Peyer's patch (tissue), 4 donors: ENCODE results near the gene CCT3. TPM values are rescaled to one million over a fixed set of nuclear protein-coding genes. Genes with fewer than 3 reads are reported as not detected.

Source experiments
- DNase-seq, 3 donors: peaks; one replicate each; pipeline ENCODE4 v3.0.0-alpha.2; 2017 to 2019
- H3K27ac ChIP-seq, 4 donors: fragments of 200-600 bp; sonication (generic); one replicate each; pipeline ENCODE4 v1.5.1; 2016 to 2019
- H3K27me3 ChIP-seq, 2 donors: fragments of 200-600 bp; sonication (generic); one replicate each; pipeline ENCODE4 v1.5.1; 2019
- H3K36me3 ChIP-seq, 3 donors: fragments of 200-600 bp; sonication (generic); one replicate each; pipeline ENCODE4 v1.5.1; 2016 to 2019
- H3K4me1 ChIP-seq, 4 donors: fragments of 200-600 bp; sonication (generic); one replicate each; pipeline ENCODE4 v1.5.1; 2016 to 2019
- H3K4me3 ChIP-seq, 4 donors: fragments of 200-600 bp; sonication (generic); 1 replicate in 3 of 4; 2 replicates in 1 of 4; pipeline ENCODE4 v1.5.1; 2016 to 2019; ENCODE audit warnings: mild to moderate bottlenecking in 1 of 4
- H3K9me3 ChIP-seq, 4 donors: fragments of 200-600 bp; sonication (generic); one replicate each; pipeline ENCODE4 v1.5.1; 2016 to 2019; ENCODE audit warnings: mild to moderate bottlenecking in 1 of 4
- POLR2A ChIP-seq, 2 donors: fragments of 450-650 bp; IDR thresholded peaks; one replicate each; pipeline ENCODE4 v1.5.1; 2017; ENCODE audit warnings: antibody characterized with exemption in 2 of 2, mild to moderate bottlenecking in 2 of 2, moderate library complexity in 2 of 2
- total RNA-seq, 4 donors: library from RNA; depleted of rRNA; stranded (reverse); fragments of >200 nt; gene quantifications; one replicate each; pipeline ENCODE4 v1.1.0, GENCODE V29; 2016
- TF ChIP-seq, protein P1 (sequence below), 6 experiments: fragments of 450-650 bp in 4 of 6; fragments of 200-600 bp in 2 of 6; sonication (generic) in 1 of 6; IDR thresholded peaks; one replicate each; pipeline ENCODE4 v1.5.1; 2017 to 2019; ENCODE audit warnings: antibody characterized with exemption in 6 of 6, mild to moderate bottlenecking in 3 of 6, moderate library complexity in 1 of 6

The CCT3 gene
- total RNA-seq, 4 donors from 2014 or later: 63.9 to 148 (median 134) TPM

DNA sequence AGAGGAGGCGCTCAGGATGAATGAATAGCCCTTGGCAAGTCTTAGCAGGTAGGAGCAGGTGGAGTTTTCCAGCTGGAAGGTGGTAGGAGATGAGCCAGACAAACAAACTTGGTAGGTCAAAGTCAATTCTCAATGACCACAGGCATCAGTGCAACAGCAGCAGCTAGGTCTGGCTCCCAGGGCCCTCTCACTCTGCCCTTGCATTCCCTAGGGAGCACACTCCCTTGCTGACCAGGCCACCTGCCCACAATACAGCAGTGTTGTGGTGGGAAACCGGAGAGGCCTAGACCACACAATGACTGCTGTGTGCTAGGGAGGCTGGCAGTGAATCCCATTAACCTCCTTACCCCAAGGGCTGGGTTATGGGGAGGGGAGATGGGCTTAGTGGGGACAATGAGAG, 77.2 kb downstream of the CCT3 start:
- Histone ChIP-seq H3K36me3 (peaks cover 0 to 98% (median 0%) of the 10 kb centered on the region in 3 donors), H3K27me3 (no peaks in the 10 kb centered on the region), H3K27ac (no peak overlapping the region), H3K4me3 (no peak overlapping the region), H3K4me1 (no peaks in the 10 kb centered on the region), H3K9me3 (no peaks in the 10 kb centered on the region)
- no peak for DNase-seq
- no peak for TF ChIP-seq POLR2A (IDR thresholded peaks at IDR 0.05)
- TF ChIP-seq, protein P1, sequence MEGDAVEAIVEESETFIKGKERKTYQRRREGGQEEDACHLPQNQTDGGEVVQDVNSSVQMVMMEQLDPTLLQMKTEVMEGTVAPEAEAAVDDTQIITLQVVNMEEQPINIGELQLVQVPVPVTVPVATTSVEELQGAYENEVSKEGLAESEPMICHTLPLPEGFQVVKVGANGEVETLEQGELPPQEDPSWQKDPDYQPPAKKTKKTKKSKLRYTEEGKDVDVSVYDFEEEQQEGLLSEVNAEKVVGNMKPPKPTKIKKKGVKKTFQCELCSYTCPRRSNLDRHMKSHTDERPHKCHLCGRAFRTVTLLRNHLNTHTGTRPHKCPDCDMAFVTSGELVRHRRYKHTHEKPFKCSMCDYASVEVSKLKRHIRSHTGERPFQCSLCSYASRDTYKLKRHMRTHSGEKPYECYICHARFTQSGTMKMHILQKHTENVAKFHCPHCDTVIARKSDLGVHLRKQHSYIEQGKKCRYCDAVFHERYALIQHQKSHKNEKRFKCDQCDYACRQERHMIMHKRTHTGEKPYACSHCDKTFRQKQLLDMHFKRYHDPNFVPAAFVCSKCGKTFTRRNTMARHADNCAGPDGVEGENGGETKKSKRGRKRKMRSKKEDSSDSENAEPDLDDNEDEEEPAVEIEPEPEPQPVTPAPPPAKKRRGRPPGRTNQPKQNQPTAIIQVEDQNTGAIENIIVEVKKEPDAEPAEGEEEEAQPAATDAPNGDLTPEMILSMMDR (IDR thresholded peaks at IDR 0.05): no peak

DNA sequence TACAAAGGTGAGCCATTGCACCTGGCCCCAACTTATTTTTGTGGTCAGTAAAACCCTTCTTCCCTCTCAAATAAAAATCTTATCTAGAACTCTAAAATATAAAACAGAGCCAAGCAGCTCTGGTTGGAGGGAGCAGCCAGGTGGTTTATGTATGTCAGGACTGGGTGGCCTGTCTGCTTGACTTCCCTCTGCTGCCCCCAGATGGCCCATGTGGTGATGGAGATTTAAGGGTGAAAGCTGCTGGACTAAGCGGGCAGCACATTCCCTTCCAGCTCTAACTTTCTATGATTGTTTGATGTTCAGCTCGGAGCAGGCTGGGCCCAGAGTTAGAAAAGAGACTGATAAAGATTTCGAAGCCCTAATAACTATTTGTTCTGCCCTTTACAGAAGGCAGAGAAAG, 78.3 kb downstream of the CCT3 start:
- TF ChIP-seq, protein P1 (IDR thresholded peaks at IDR 0.05): no peak
- no peak for TF ChIP-seq POLR2A (IDR thresholded peaks at IDR 0.05)
- H3K36me3 ChIP-seq: peaks cover 0 to 98% (median 0%) of the 10 kb centered on the region in 3 donors

More for the DNA sequence above, 78.3 kb downstream of the CCT3 start:
- DNase-seq: no peak
- H3K27me3 ChIP-seq: no peaks in the 10 kb centered on the region
- H3K27ac ChIP-seq: no peak overlapping the region
- H3K9me3 ChIP-seq: no peaks in the 10 kb centered on the region
- no peak overlapping the region for H3K4me3 ChIP-seq
- H3K4me1 ChIP-seq: no peaks in the 10 kb centered on the region

Other genes with a start within 250 kb of the CCT3 start
- gene LMNA, start 223.6 kb downstream of the CCT3 start, total RNA-seq: 100 to 1,000 TPM; 201 to 295 (median 211) TPM
- gene SEMA4A, start 184.7 kb downstream of the CCT3 start, total RNA-seq: 10 to 100 TPM in 1 of 4 donors, 1 to 10 TPM in 3; 1.5 to 19.0 (median 3.2) TPM
- gene SLC25A44, start 144.2 kb downstream of the CCT3 start, total RNA-seq: 10 to 100 TPM; 15.7 to 40.6 (median 33.7) TPM
- 10 to 100 TPM; 39.9 to 52.8 (median 43.6) TPM for gene PMF1, start 125.3 kb downstream of the CCT3 start, total RNA-seq
- gene BGLAP, start 96.1 kb downstream of the CCT3 start, total RNA-seq: 1 to 10 TPM in 2 of 4 donors, not detected in 2; 1.1 to 2.1 TPM
- 1 to 10 TPM in 3 of 4 donors, under 1 TPM in 1; 0.70 to 7.4 (median 4.1) TPM for gene PAQR6, start 90.2 kb downstream of the CCT3 start, total RNA-seq
- 100 to 1,000 TPM in 2 of 4 donors, 10 to 100 TPM in 2; 70.1 to 139 (median 103) TPM for gene SMG5, start 55.5 kb downstream of the CCT3 start, total RNA-seq
- 1 to 10 TPM; 1.9 to 9.7 (median 5.4) TPM for gene TMEM79, start 54.0 kb downstream of the CCT3 start, total RNA-seq
- 10 to 100 TPM; 23.1 to 67.8 (median 61.3) TPM for gene GLMP, start 42.6 kb downstream of the CCT3 start, total RNA-seq
- gene VHLL, start 39.0 kb downstream of the CCT3 start, total RNA-seq: not detected
- not detected for gene TSACC, start 234 bp upstream of the CCT3 start, total RNA-seq
- gene RHBG, start 30.9 kb upstream of the CCT3 start, total RNA-seq: 1 to 10 TPM in 1 of 4 donors, not detected in 3; 3.1 TPM
- gene MEF2D, start 162.5 kb upstream of the CCT3 start, total RNA-seq: 10 to 100 TPM; 46.8 to 97.4 (median 64.1) TPM
- gene IQGAP3, start 234.3 kb upstream of the CCT3 start, total RNA-seq: 10 to 100 TPM in 1 of 4 donors, 1 to 10 TPM in 3; 5.4 to 45.4 (median 8.2) TPM
- not detected for gene TTC24, start 241.4 kb upstream of the CCT3 start, total RNA-seq